HepG2 (cell line): ENCODE data around the gene RAC3. TPM values are rescaled to one million over a fixed set of nuclear protein-coding genes. Genes with fewer than 3 reads are reported as not detected.

Source experiments
- CREB3 ChIP-seq: sonication (generic); formaldehyde crosslinking; IDR thresholded peaks from 2 replicates; pipeline ENCODE4 v1.5.0; 2020; ENCODE audit warnings: missing genetic modification reagents
- JUN ChIP-seq: sonication (generic); formaldehyde crosslinking; IDR thresholded peaks from 2 replicates; pipeline ENCODE4 v1.4.0; 2020; ENCODE audit warnings: mild to moderate bottlenecking, missing genetic modification reagents
- JUNB ChIP-seq: sonication (generic); formaldehyde crosslinking; IDR thresholded peaks from 2 replicates; pipeline ENCODE4 v1.8.0; 2022; ENCODE audit warnings: missing genetic modification reagents, mild to moderate bottlenecking, borderline replicate concordance
- KLF16 ChIP-seq, 2 experiments: sonication (generic) in 1 of 2; formaldehyde crosslinking in 1 of 2; IDR thresholded peaks; 2 replicates each; pipeline versions ENCODE4 v1.6.1 to v1.8.0; 2016 to 2023; ENCODE audit warnings: missing genetic modification reagents in 2 of 2, missing compliant biosample characterization in 1 of 2
- PCBP2 ChIP-seq: fragments of 200-400 bp; formaldehyde crosslinking; optimal IDR thresholded peaks from 2 replicates; pipeline ENCODE3; 2018; ENCODE audit warnings: low read length, low read depth; ENCODE audit not compliant: poor library complexity, severe bottlenecking
- RFX5 ChIP-seq: IDR thresholded peaks from 2 replicates; pipeline ENCODE4 v1.6.1; 2011; ENCODE audit warnings: low read depth, low read length, improper control_type of control experiment
- SP2 ChIP-seq: sonication (generic); formaldehyde crosslinking; IDR thresholded peaks from 2 replicates; pipeline ENCODE4 v1.5.1; 2020; ENCODE audit warnings: mild to moderate bottlenecking, missing genetic modification reagents
- ZFP1 ChIP-seq: IDR thresholded peaks from 2 replicates; pipeline ENCODE4 v1.6.1; 2016
- ZMAT3 ChIP-seq: sonication (generic); formaldehyde crosslinking; conservative IDR thresholded peaks from 2 replicates; pipeline ENCODE4 v1.7.0; 2021; ENCODE audit warnings: missing genetic modification reagents
- ZNF407 ChIP-seq: sonication (generic); formaldehyde crosslinking; IDR thresholded peaks from one replicate; pipeline ENCODE4 v1.5.1; 2020; ENCODE audit warnings: mild to moderate bottlenecking, missing genetic modification reagents; ENCODE audit errors: not compliant biosample characterization
- ZNF546 ChIP-seq: sonication (generic); formaldehyde crosslinking; conservative IDR thresholded peaks from 2 replicates; pipeline ENCODE4 v1.8.1; 2023; ENCODE audit warnings: mild to moderate bottlenecking, missing genetic modification reagents
- ZNF605 ChIP-seq: sonication (generic); formaldehyde crosslinking; IDR thresholded peaks from 2 replicates; pipeline ENCODE4 v1.8.0; 2022; ENCODE audit warnings: mild to moderate bottlenecking, missing genetic modification reagents
- ZNF615 ChIP-seq: sonication (generic); formaldehyde crosslinking; IDR thresholded peaks from 2 replicates; pipeline ENCODE4 v1.5.0; 2020; ENCODE audit warnings: mild to moderate bottlenecking, missing genetic modification reagents, borderline replicate concordance
- polyA plus RNA-seq, 8 experiments: library from polyadenylated mRNA; depleted of rRNA in 3 of 8; stranded (reverse) in 7 of 8; unstranded in 1 of 8; fragments of >200 nt; fragmentation: Illumina TruSeq in 4 of 8; extraction: Trizol in 4 of 8; gene quantifications; 2 replicates each; pipeline versions ENCODE4 v1.2.1 to v1.2.3, GENCODE V29; 2011 to 2016; ENCODE audit warnings: low read depth in 4 of 8, missing spikeins in 1 of 8, mixed read lengths in 1 of 8; ENCODE audit not compliant: insufficient read depth in 1 of 8
- total RNA-seq, 5 experiments: library from RNA; depleted of rRNA; stranded (reverse); fragments of >200 nt; fragmentation: Illumina TruSeq; extraction: Trizol; gene quantifications; 2 replicates each; pipeline ENCODE4 v1.2.3, GENCODE V29; 2016; ENCODE audit warnings: low read depth in 1 of 5
- TF ChIP-seq, protein P1 (sequence below): sonication (generic); formaldehyde crosslinking; IDR thresholded peaks from 2 replicates; pipeline ENCODE4 v1.4.0; 2020; ENCODE audit warnings: missing genetic modification reagents
- TF ChIP-seq, protein P2 (sequence below), 2 experiments: sonication (generic) in 1 of 2; formaldehyde crosslinking in 1 of 2; IDR thresholded peaks; 2 replicates each; pipeline versions ENCODE4 v1.5.1 to v1.6.1; 2011 to 2020; ENCODE audit warnings: borderline replicate concordance in 1 of 2, low read depth in 1 of 2, low read length in 1 of 2, mild to moderate bottlenecking in 1 of 2, missing genetic modification reagents in 1 of 2, moderate library complexity in 1 of 2

The RAC3 gene
- total and polyA plus RNA-seq, 2 of the 13 experiments (the other 11 are each of a cell fraction or from before 2014, with no cell fraction given), result 10.5 to 21.3 TPM

GRCh38 chr17:82065638-82066303 lies 34.3 kb downstream of the RAC3 start, which contains the start of gene DUS1L (continued):
- TF ChIP-seq, protein P1, sequence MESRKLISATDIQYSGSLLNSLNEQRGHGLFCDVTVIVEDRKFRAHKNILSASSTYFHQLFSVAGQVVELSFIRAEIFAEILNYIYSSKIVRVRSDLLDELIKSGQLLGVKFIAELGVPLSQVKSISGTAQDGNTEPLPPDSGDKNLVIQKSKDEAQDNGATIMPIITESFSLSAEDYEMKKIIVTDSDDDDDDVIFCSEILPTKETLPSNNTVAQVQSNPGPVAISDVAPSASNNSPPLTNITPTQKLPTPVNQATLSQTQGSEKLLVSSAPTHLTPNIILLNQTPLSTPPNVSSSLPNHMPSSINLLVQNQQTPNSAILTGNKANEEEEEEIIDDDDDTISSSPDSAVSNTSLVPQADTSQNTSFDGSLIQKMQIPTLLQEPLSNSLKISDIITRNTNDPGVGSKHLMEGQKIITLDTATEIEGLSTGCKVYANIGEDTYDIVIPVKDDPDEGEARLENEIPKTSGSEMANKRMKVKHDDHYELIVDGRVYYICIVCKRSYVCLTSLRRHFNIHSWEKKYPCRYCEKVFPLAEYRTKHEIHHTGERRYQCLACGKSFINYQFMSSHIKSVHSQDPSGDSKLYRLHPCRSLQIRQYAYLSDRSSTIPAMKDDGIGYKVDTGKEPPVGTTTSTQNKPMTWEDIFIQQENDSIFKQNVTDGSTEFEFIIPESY (CRISPR knock-in tag), result peak; percentile 90
- no peak for TF ChIP-seq PCBP2
- no peak for TF ChIP-seq JUN (CRISPR knock-in tag)
- peak in 1 of 2 experiments; percentile 94; a peak in 2 of 4 replicates for TF ChIP-seq KLF16 (CRISPR knock-in tag; IDR thresholded peaks at IDR 0.05)
- TF ChIP-seq ZNF546 (CRISPR knock-in tag), result no peak
- TF ChIP-seq ZNF615 (CRISPR knock-in tag), result 0 out of 2 replicates have a peak, but pooled peaks have one; percentile 37
- peak; percentile 22 for TF ChIP-seq ZNF407 (CRISPR knock-in tag)
- no peak for TF ChIP-seq CREB3 (CRISPR knock-in tag)
- TF ChIP-seq, protein P2, sequence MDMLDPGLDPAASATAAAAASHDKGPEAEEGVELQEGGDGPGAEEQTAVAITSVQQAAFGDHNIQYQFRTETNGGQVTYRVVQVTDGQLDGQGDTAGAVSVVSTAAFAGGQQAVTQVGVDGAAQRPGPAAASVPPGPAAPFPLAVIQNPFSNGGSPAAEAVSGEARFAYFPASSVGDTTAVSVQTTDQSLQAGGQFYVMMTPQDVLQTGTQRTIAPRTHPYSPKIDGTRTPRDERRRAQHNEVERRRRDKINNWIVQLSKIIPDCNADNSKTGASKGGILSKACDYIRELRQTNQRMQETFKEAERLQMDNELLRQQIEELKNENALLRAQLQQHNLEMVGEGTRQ (IDR thresholded peaks at IDR 0.05; ENCODE audit: low read depth, low read length), result no peak
- TF ChIP-seq, protein P2 (CRISPR knock-in tag; IDR thresholded peaks at IDR 0.05; ENCODE audit: borderline replicate concordance), result no peak; the same call in 1 of the 2 replicates
- peak; percentile 36; the same call in 1 of the 2 replicates for TF ChIP-seq ZFP1 (CRISPR knock-in tag)
- peak; percentile 60; the same call in 1 of the 2 replicates for TF ChIP-seq ZMAT3
- TF ChIP-seq SP2 (CRISPR knock-in tag), result peak; percentile 73; the same call in 1 of the 2 replicates
- no peak for TF ChIP-seq JUNB
- no peak for TF ChIP-seq ZNF605 (CRISPR knock-in tag)
- TF ChIP-seq RFX5, result 0 out of 2 replicates have a peak, but pooled peaks have one; percentile 34
